ENCODE measurements around the gene MAPK8IP3.

MAPK8IP3 gene

DNA sequence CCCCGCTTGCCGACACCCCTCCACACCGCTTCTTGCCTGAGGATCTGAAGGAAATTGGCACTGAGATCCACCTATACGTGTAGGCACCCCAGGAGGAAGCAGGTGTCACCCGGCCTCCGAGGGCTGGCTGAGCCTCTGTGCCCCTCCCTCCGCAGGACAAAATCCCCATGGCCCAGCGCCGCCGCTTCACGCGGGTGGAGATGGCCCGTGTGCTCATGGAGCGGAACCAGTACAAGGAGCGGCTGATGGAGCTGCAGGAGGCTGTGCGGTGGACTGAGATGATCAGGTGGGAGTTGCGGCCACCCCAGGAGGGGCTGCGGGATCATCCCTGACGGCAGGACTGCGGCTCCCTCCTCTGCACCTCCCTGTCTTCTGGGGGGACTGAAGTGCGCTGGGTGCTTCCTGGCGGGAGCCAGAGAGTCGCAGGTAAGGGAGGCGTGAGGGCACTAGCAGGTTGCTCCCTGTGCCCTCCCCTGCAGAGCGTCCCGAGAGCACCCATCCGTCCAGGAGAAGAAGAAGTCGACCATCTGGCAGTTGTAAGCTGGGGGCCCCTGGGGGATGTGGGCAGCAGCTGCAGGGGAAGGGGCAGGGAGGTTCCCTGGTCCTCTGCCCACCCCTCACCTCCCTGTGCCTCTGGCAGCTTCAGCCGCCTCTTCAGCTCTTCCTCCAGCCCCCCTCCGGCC is 56.3 kb downstream of the MAPK8IP3 start:
- TF ChIP-seq, protein P1, sequence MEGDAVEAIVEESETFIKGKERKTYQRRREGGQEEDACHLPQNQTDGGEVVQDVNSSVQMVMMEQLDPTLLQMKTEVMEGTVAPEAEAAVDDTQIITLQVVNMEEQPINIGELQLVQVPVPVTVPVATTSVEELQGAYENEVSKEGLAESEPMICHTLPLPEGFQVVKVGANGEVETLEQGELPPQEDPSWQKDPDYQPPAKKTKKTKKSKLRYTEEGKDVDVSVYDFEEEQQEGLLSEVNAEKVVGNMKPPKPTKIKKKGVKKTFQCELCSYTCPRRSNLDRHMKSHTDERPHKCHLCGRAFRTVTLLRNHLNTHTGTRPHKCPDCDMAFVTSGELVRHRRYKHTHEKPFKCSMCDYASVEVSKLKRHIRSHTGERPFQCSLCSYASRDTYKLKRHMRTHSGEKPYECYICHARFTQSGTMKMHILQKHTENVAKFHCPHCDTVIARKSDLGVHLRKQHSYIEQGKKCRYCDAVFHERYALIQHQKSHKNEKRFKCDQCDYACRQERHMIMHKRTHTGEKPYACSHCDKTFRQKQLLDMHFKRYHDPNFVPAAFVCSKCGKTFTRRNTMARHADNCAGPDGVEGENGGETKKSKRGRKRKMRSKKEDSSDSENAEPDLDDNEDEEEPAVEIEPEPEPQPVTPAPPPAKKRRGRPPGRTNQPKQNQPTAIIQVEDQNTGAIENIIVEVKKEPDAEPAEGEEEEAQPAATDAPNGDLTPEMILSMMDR (IDR thresholded peaks at IDR 0.05; ENCODE audit: low read depth, low read length) = no peak
- no peak for DNase-seq (ENCODE audit: low read depth in 2 of 2)

DNA sequence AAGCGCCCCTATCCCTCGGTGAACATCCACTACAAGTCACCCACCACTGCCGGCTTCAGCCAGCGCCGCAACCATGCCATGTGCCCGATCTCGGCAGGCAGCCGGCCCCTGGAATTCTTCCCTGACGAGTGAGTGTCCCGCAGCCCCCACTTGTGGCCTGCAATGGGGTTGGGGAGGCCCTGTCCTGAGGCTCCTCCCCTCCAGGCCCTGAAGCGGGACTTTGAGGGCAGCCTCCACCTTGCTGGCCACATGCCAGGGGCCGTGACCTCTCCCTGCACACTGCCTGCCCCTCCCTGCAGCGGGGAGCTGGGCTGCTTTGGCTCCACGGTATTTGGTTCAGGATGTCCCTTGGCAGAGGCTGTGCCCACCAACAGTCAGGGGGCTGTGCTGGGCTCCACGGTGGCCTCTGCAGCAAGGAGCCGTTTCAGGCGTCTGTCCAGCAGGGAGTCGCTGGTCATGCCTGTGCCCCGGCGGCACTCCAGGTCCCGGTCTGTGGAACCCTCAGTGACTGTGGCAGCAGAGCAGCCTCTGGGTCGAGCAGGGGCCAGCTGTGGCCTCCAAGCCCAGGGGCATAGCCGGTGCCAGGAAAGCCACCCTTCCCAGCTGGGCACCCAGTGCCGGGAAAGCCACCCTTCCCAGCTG is 57.0 kb downstream of the MAPK8IP3 start:
- TF ChIP-seq, protein P1 (IDR thresholded peaks at IDR 0.05; ENCODE audit: low read depth, low read length) = no peak
- DNase-seq (ENCODE audit: low read depth in 2 of 2) = no peak
- H3K4me3 ChIP-seq (replicated peaks in 1 of 2; ENCODE audit: low read depth in 2 of 2, low read length in 2 of 2) = no peak overlapping the region

More for the DNA sequence above, 56.3 kb downstream of the MAPK8IP3 start:
- H3K4me3 ChIP-seq (replicated peaks in 1 of 2; ENCODE audit: low read depth in 2 of 2, low read length in 2 of 2) = no peak overlapping the region

DNA sequence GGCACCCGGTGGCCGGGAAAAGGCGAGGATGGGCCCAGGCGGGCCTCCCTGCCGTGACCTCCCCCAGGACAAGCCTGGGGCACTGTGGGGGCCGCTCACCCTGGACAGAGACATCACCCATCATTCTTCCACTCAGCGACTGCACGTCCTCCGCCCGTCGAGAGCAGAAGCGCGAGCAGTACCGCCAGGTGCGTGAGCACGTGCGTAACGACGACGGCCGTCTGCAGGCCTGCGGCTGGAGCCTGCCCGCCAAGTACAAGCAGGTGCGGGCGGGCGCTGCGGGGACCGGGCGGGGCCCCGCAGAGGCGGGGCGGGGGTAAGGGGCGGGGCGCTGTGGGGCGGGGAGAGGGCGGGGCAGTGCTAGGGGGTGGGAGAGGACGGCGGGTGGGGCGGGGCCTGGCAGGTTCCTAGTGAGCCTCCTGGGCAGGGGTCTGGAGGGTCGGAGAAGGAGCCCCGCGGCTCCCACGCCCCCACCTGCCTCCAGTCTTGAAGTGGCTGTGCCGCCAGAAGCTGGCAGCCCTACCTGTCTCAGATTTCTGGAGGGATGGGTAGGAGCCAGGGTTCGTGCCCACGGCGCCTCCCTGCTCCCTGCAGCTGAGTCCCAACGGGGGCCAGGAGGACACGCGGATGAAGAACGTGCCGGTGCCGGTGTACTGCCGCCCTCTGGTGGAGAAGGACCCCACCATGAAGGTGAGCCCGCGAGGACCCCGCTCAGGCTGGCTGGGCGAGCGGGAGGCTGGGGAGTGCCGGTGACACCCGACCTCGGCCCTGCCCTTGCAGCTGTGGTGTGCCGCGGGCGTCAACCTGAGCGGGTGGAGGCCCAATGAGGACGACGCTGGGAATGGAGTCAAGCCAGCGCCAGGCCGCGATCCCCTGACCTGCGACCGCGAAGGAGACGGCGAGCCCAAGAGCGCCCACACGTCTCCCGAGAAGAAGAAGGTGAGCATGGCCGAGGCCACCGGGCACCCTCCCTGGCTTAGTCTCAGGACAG is 57.8 kb downstream of the MAPK8IP3 start:
- DNase-seq (ENCODE audit: low read depth in 2 of 2) = peak; percentile 24 to 32
- no peak overlapping the region for H3K4me3 ChIP-seq (replicated peaks in 1 of 2; ENCODE audit: low read depth in 2 of 2, low read length in 2 of 2)
- TF ChIP-seq, protein P1 (IDR thresholded peaks at IDR 0.05; ENCODE audit: low read depth, low read length) = peak; percentile 35

DNA sequence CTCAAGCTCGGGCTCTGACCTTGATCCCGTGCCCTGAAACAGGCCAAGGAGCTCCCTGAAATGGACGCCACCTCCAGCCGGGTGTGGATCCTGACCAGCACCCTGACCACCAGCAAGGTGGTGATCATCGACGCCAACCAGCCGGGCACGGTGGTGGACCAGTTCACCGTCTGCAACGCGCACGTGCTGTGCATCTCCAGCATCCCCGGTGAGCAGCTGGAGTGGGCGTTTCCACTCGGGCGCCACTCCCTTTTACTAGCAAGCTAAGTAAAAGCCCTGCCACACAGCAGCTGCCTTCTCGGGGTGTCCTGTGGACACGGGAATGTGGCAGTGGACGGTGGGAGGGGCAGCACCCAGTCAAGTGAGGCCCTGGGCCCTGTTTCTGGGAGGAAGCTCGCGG is 59.0 kb downstream of the MAPK8IP3 start:
- TF ChIP-seq, protein P1 (IDR thresholded peaks at IDR 0.05; ENCODE audit: low read depth, low read length) = no peak
- no peak overlapping the region for H3K4me3 ChIP-seq (replicated peaks in 1 of 2; ENCODE audit: low read depth in 2 of 2, low read length in 2 of 2)
- no peak for DNase-seq (ENCODE audit: low read depth in 2 of 2)

DNA sequence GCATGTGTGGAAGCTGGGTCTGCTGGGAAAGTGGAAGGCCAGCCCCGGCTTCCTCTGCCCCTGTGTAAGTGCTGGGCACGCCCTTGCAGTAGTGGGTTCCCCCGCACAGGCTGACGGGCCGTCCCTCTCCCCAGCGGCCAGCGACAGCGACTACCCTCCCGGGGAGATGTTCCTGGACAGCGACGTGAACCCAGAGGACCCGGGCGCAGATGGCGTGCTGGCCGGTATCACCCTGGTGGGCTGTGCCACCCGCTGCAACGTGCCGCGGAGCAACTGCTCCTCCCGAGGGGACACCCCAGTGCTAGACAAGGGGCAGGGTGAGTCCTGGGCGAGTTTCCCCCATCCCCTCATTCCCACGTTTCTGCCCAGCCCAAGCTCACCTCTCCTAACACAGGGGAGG is 59.8 kb downstream of the MAPK8IP3 start:
- TF ChIP-seq, protein P1 (IDR thresholded peaks at IDR 0.05; ENCODE audit: low read depth, low read length) = no peak
- no peak for DNase-seq (ENCODE audit: low read depth in 2 of 2)
- H3K4me3 ChIP-seq (replicated peaks in 1 of 2; ENCODE audit: low read depth in 2 of 2, low read length in 2 of 2) = no peak overlapping the region

DNA sequence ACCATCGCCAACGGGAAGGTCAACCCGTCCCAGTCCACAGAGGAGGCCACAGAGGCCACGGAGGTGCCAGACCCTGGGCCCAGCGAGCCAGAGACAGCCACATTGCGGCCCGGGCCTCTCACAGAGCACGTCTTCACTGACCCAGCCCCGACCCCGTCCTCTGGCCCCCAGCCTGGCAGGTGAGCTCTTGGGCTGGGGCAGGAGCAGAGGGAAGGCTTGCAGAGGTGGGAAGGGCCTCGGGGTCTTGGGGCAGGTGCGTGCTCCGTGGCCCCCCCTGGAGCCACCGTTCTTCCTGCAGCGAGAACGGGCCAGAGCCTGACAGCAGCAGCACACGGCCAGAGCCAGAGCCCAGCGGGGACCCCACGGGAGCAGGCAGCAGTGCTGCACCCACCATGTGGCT is 60.2 kb downstream of the MAPK8IP3 start:
- no peak overlapping the region for H3K4me3 ChIP-seq (replicated peaks in 1 of 2; ENCODE audit: low read depth in 2 of 2, low read length in 2 of 2)
- no peak for DNase-seq (ENCODE audit: low read depth in 2 of 2)
- TF ChIP-seq, protein P1 (IDR thresholded peaks at IDR 0.05; ENCODE audit: low read depth, low read length) = no peak
